Measurements from ENCODE around the gene CPNE7. TPM values are rescaled to one million over a fixed set of nuclear protein-coding genes. Genes with fewer than 3 reads are reported as not detected.
"Not testable (repeated sequence)": the region's sequence is repeated elsewhere in the genome, so short reads cannot be mapped to it uniquely, and the experiment has no call there.

CPNE7 gene
- polyA plus RNA-seq, 3 donors from 2014 or later: 1.9 to 5.1 TPM; not detected in 1

- Mint-ChIP-seq H3K27ac (no peak overlapping the region), H3K4me1 (no peaks in the 10 kb centered on the region), H3K4me3 (no peak overlapping the region), H3K27me3 (ENCODE audit: low read depth in 3 of 3) (peaks cover 0 to 2% (median 0%) of the 10 kb centered on the region in 3 donors), H3K36me3 (no peaks in the 10 kb centered on the region), H3K9me3 (no peaks in the 10 kb centered on the region)
- DNase-seq: no peak
These were observed 57.6 kb downstream of the CPNE7 start for GRCh38 chr16:89633064-89633631.

- DNase-seq; H3K36me3 Mint-ChIP-seq; H3K27me3 Mint-ChIP-seq (ENCODE audit: low read depth in 3 of 3); H3K4me1 Mint-ChIP-seq; H3K9me3 Mint-ChIP-seq; H3K27ac Mint-ChIP-seq; H3K4me3 Mint-ChIP-seq: not testable (repeated sequence)
These were observed 59.2 kb downstream of the CPNE7 start for GRCh38 chr16:89634463-89635385.

GRCh38 chr16:89636663-89637062 is 61.1 kb downstream of the CPNE7 start:
- H3K36me3 Mint-ChIP-seq: no peaks in the 10 kb centered on the region
- H3K27ac Mint-ChIP-seq: no peak overlapping the region
- H3K4me1 Mint-ChIP-seq: peaks cover 7 to 9% of the 10 kb centered on the region in 2 donors
- no peaks in the 10 kb centered on the region for H3K9me3 Mint-ChIP-seq
- DNase-seq: no peak
- H3K27me3 Mint-ChIP-seq (ENCODE audit: low read depth in 3 of 3): peaks cover 2 to 3% (median 2%) of the 10 kb centered on the region in 3 donors
- H3K4me3 Mint-ChIP-seq: no peak overlapping the region

GRCh38 chr16:89637379-89637778 is 61.8 kb downstream of the CPNE7 start:
- Mint-ChIP-seq H3K27ac (no peak overlapping the region), H3K4me1 (peaks cover 7 to 9% of the 10 kb centered on the region in 2 donors), H3K9me3 (no peaks in the 10 kb centered on the region), H3K36me3 (no peaks in the 10 kb centered on the region), H3K4me3 (no peak overlapping the region), H3K27me3 (ENCODE audit: low read depth in 3 of 3) (peaks cover 2 to 3% (median 2%) of the 10 kb centered on the region in 3 donors)
- no peak for DNase-seq

- H3K27me3 Mint-ChIP-seq (ENCODE audit: low read depth in 3 of 3): peaks cover 2 to 3% (median 2%) of the 10 kb centered on the region in 3 donors
These were observed 62.9 kb downstream of the CPNE7 start for GRCh38 chr16:89638455-89638854.

GRCh38 chr16:89639385-89639784 is 63.8 kb downstream of the CPNE7 start:
- Mint-ChIP-seq H3K9me3 (no peaks in the 10 kb centered on the region), H3K27ac (no peak overlapping the region), H3K4me3 (no peak overlapping the region), H3K4me1 (peaks cover 7 to 9% of the 10 kb centered on the region in 2 donors), H3K36me3 (no peaks in the 10 kb centered on the region), H3K27me3 (ENCODE audit: low read depth in 3 of 3) (peaks cover 2 to 3% (median 2%) of the 10 kb centered on the region in 3 donors)
- DNase-seq: no peak

More at GRCh38 chr16:89638455-89638854, 62.9 kb downstream of the CPNE7 start:
- no peak for DNase-seq
- Mint-ChIP-seq H3K36me3 (no peaks in the 10 kb centered on the region), H3K27ac (no peak overlapping the region), H3K4me3 (no peak overlapping the region), H3K4me1 (peaks cover 7 to 9% of the 10 kb centered on the region in 2 donors), H3K9me3 (no peaks in the 10 kb centered on the region)

- H3K27ac Mint-ChIP-seq: no peak overlapping the region
- H3K36me3 Mint-ChIP-seq: no peaks in the 10 kb centered on the region
- H3K27me3 Mint-ChIP-seq (ENCODE audit: low read depth in 3 of 3): peaks cover 0 to 5% (median 3%) of the 10 kb centered on the region in 3 donors
These were observed 66.0 kb downstream of the CPNE7 start for GRCh38 chr16:89641458-89642119.

GRCh38 chr16:89642574-89642973 is 67.0 kb downstream of the CPNE7 start:
- no peaks in the 10 kb centered on the region for H3K36me3 Mint-ChIP-seq
- H3K4me1 Mint-ChIP-seq: peaks cover 7 to 9% of the 10 kb centered on the region in 2 donors
- H3K27me3 Mint-ChIP-seq (ENCODE audit: low read depth in 3 of 3): peaks cover 0 to 5% (median 3%) of the 10 kb centered on the region in 3 donors
- H3K4me3 Mint-ChIP-seq: no peak overlapping the region
- no peak for DNase-seq
- no peaks in the 10 kb centered on the region for H3K9me3 Mint-ChIP-seq
- H3K27ac Mint-ChIP-seq: no peak overlapping the region

More at GRCh38 chr16:89641458-89642119, 66.0 kb downstream of the CPNE7 start:
- Mint-ChIP-seq H3K4me1 (peaks cover 7 to 9% of the 10 kb centered on the region in 2 donors), H3K9me3 (no peaks in the 10 kb centered on the region), H3K4me3 (peak overlapping the region in 3 of 5 donors; percentile 62 to 85 (median 75))
- DNase-seq: no peak

GRCh38 chr16:89643769-89644300 is 68.3 kb downstream of the CPNE7 start:
- H3K4me3 Mint-ChIP-seq: no peak overlapping the region
- no peak for DNase-seq
- H3K27ac Mint-ChIP-seq: peak overlapping the region in 2 of 6 donors; percentile 35 to 61
- H3K4me1 Mint-ChIP-seq: peaks cover 7 to 9% of the 10 kb centered on the region in 2 donors
- H3K9me3 Mint-ChIP-seq: no peaks in the 10 kb centered on the region
- H3K27me3 Mint-ChIP-seq (ENCODE audit: low read depth in 3 of 3): peaks cover 0 to 5% (median 3%) of the 10 kb centered on the region in 3 donors
- peaks cover 0 to 4% (median 2%) of the 10 kb centered on the region in 3 donors for H3K36me3 Mint-ChIP-seq

- peaks cover 2 to 7% (median 3%) of the 10 kb centered on the region in 3 donors for H3K27me3 Mint-ChIP-seq (ENCODE audit: low read depth in 3 of 3)
- H3K9me3 Mint-ChIP-seq: no peaks in the 10 kb centered on the region
- H3K36me3 Mint-ChIP-seq: peaks cover 0 to 8% (median 6%) of the 10 kb centered on the region in 3 donors
- peaks cover 7 to 9% of the 10 kb centered on the region in 2 donors for H3K4me1 Mint-ChIP-seq
- no peak overlapping the region for H3K4me3 Mint-ChIP-seq
- H3K27ac Mint-ChIP-seq: no peak overlapping the region
- DNase-seq: no peak
These were observed 69.6 kb downstream of the CPNE7 start for GRCh38 chr16:89645122-89645521.

GRCh38 chr16:89646270-89646669 is 70.7 kb downstream of the CPNE7 start:
- Mint-ChIP-seq H3K27ac (no peak overlapping the region), H3K9me3 (no peaks in the 10 kb centered on the region), H3K4me1 (peaks cover 0 to under 1% of the 10 kb centered on the region in 2 donors), H3K27me3 (ENCODE audit: low read depth in 3 of 3) (peaks cover 0 to 4% (median 2%) of the 10 kb centered on the region in 3 donors), H3K36me3 (peaks cover 0 to 8% (median 6%) of the 10 kb centered on the region in 3 donors), H3K4me3 (no peak overlapping the region)
- no peak for DNase-seq

Measured in immature natural killer cell (primary cell).